Measurements from ENCODE around the gene RANBP2.

- TF ChIP-seq MXI1 (IDR thresholded peaks at IDR 0.05; ENCODE audit: low read depth, low read length): no peak
- no peak for TF ChIP-seq FOS (IDR thresholded peaks at IDR 0.05; ENCODE audit: borderline replicate concordance, extremely low read depth, insufficient read length)
- no peak for TF ChIP-seq ZBTB4 (CRISPR knock-in tag; IDR thresholded peaks at IDR 0.05)
- TF ChIP-seq ZBTB40 (IDR thresholded peaks at IDR 0.05; ENCODE audit: borderline replicate concordance): no peak
- TF ChIP-seq RBBP5 (conservative IDR thresholded peaks at IDR 0.05): no peak
- TF ChIP-seq CTCF (IDR thresholded peaks at IDR 0.05 in 2 of 3, conservative IDR thresholded peaks at IDR 0.05 in 1 of 3; ENCODE audit: control insufficient read depth in 2 of 3, extremely low read depth in 1 of 3, insufficient read depth in 1 of 3, low read depth in 3 of 3, low read length in 3 of 3): no peak
- no peak for TF ChIP-seq POLR2AphosphoS5 (IDR thresholded peaks at IDR 0.05; ENCODE audit: low read length)
Observed at GRCh38 chr2:108809936-108810335, 90.7 kb downstream of the RANBP2 start.

Data from GM12878 (cell line).